K562 (cell line): ENCODE measurements around the gene MCM9. TPM values are rescaled to one million over a fixed set of nuclear protein-coding genes. Genes with fewer than 3 reads are reported as not detected.

Experiments used
- ATAC-seq: fragments of 200-7000 bp; cut with Tn5 transposase; 3 replicates; pipeline ENCODE4 v1.9.1; 2020; ENCODE audit warnings: moderate library complexity
- BruUV-seq: library from RNA; stranded (reverse); fragments of 400-500 nt; replicated peaks from 2 replicates; lab custom pipeline; 2021; lab: Mats Ljungman, UMichigan
- CTCF ChIA-PET: fragments of 300-600 bp; formaldehyde crosslinking; extraction: SDS; loops from one replicate; lab custom pipeline; 2021; ENCODE audit warnings: low intra/inter-chr PET ratio; lab: Yijun Ruan, JAX
- POLR2A ChIA-PET: fragments of 300-600, 350-650 bp; sonication (Branson Sonifier 250); formaldehyde crosslinking; extraction: SDS; loops from one replicate; lab custom pipeline; 2021; ENCODE audit warnings: antibody characterized with exemption, inconsistent platforms; lab: Yijun Ruan, JAX
- DNase-seq, 4 experiments: peaks; one replicate each; pipeline versions ENCODE4 v3.0.0 to v3.0.0-alpha.2; 2011 to 2018; ENCODE audit warnings: low spot score in 3 of 4, mixed read lengths in 3 of 4; ENCODE audit errors: extremely low read depth in 1 of 4
- FAIRE-seq: peaks from 2 replicates; lab custom pipeline; 2011; peaks lifted over from hg19 to GRCh38; lab: Jason Lieb, UNC
- H2AFZ ChIP-seq: 2 replicates; pipeline ENCODE4 v1.6.0; 2011; ENCODE audit warnings: low read depth, low read length, control low read depth, inconsistent platforms
- H3K27ac ChIP-seq: fragments of 200-600 bp; 3 replicates; pipeline ENCODE4 v1.8.0; 2011; ENCODE audit warnings: low read depth, mild to moderate bottlenecking, control low read depth, inconsistent platforms, low read length, moderate library complexity, mixed read lengths; ENCODE audit errors: extremely low read depth
- H3K27me3 ChIP-seq, 2 experiments: fragments of 300-600 bp in 1 of 2; 2 replicates in 1 of 2; 3 replicates in 1 of 2; pipeline versions ENCODE4 v1.6.0 to v1.8.0; 2011; ENCODE audit warnings: inconsistent platforms in 2 of 2, low read length in 2 of 2, mild to moderate bottlenecking in 1 of 2, mixed read lengths in 1 of 2, moderate library complexity in 1 of 2; ENCODE audit not compliant: control insufficient read depth in 2 of 2, insufficient read depth in 2 of 2
- H3K36me3 ChIP-seq: fragments of 300-600 bp; 3 replicates; pipeline ENCODE4 v1.8.0; 2011; ENCODE audit warnings: mild to moderate bottlenecking, low read length, inconsistent platforms; ENCODE audit not compliant: control insufficient read depth, insufficient read depth
- H3K4me1 ChIP-seq, 2 experiments: fragments of 200-600 bp in 1 of 2; replicated peaks in 1 of 2; 2 replicates in 1 of 2; 3 replicates in 1 of 2; pipeline versions ENCODE4 v1.5.1 to v1.8.0; 2011; ENCODE audit warnings: inconsistent platforms in 2 of 2, low read length in 2 of 2, mild to moderate bottlenecking in 1 of 2, mixed read lengths in 1 of 2, moderate library complexity in 1 of 2; ENCODE audit not compliant: control insufficient read depth in 2 of 2, insufficient read depth in 2 of 2
- H3K4me2 ChIP-seq: 2 replicates; pipeline ENCODE4 v1.6.1; 2011; ENCODE audit warnings: low read length, control low read depth, inconsistent platforms, mixed read lengths; ENCODE audit not compliant: insufficient read depth
- H3K4me3 ChIP-seq: fragments of 200-600 bp; sonication (generic), shearing (Covaris generic); 2 replicates; pipeline ENCODE4 v1.5.1; 2016; ENCODE audit warnings: control low read depth, inconsistent platforms
- H3K79me2 ChIP-seq: fragments of 200-600 bp; 3 replicates; pipeline ENCODE4 v1.8.0; 2011; ENCODE audit warnings: low read length, inconsistent platforms; ENCODE audit not compliant: control insufficient read depth, insufficient read depth
- H3K9ac ChIP-seq, 2 experiments: 2 replicates each; pipeline versions ENCODE4 v1.6.0 to v1.6.1; 2011; ENCODE audit warnings: low read depth in 2 of 2, low read length in 2 of 2, control low read depth in 1 of 2, inconsistent platforms in 1 of 2, mild to moderate bottlenecking in 1 of 2, mixed read lengths in 1 of 2; ENCODE audit not compliant: insufficient read depth in 1 of 2
- H3K9me1 ChIP-seq: one replicate; pipeline ENCODE4 v1.6.0; 2011; ENCODE audit warnings: inconsistent platforms, mild to moderate bottlenecking, low read length, moderate library complexity; ENCODE audit not compliant: control insufficient read depth, insufficient read depth
- H3K9me3 ChIP-seq: replicated peaks from 2 replicates; pipeline ENCODE4 v1.5.1; 2011; ENCODE audit warnings: low read depth, low read length, inconsistent platforms; ENCODE audit not compliant: control insufficient read depth, insufficient read depth
- H4K20me1 ChIP-seq: replicated peaks from 2 replicates; pipeline ENCODE4 v1.6.1; 2011; ENCODE audit warnings: low read length, inconsistent platforms, mixed read lengths; ENCODE audit not compliant: control insufficient read depth, insufficient read depth
- BCL6 ChIP-seq: fragments of 250-450 bp; sonication (Bioruptor Pico); IDR thresholded peaks from 2 replicates; pipeline ENCODE4 v1.4.0; 2020
- HOXB6 ChIP-seq: fragments of 250-450 bp; sonication (Bioruptor Pico); IDR thresholded peaks from 2 replicates; pipeline ENCODE4 v1.5.1; 2022; ENCODE audit warnings: mild to moderate bottlenecking, borderline replicate concordance
- PHF20 ChIP-seq: fragments of 450-650 bp; IDR thresholded peaks from 2 replicates; pipeline ENCODE4 v1.6.1; 2018; ENCODE audit not compliant: partially characterized antibody
- PHTF2 ChIP-seq: fragments of 250-450 bp; sonication (Bioruptor Pico); IDR thresholded peaks from 2 replicates; pipeline ENCODE4 v1.5.0; 2021; ENCODE audit warnings: mild to moderate bottlenecking
- SETDB1 ChIP-seq: IDR thresholded peaks from one replicate; pipeline ENCODE4 v1.6.1; 2012; ENCODE audit warnings: low read length, control low read depth, inconsistent platforms
- SMAD3 ChIP-seq: fragments of 450-650 bp; formaldehyde crosslinking; conservative IDR thresholded peaks from 2 replicates; pipeline ENCODE4 v1.4.0; 2020; ENCODE audit warnings: mild to moderate bottlenecking
- ZNF57 ChIP-seq: fragments of 450-650 bp; formaldehyde crosslinking; IDR thresholded peaks from 2 replicates; pipeline ENCODE4 v1.4.0; 2020; ENCODE audit warnings: mild to moderate bottlenecking, moderate library complexity
- WGBS: fragments of 100-300 bp; shearing (Covaris generic); methylation state at CpG from one replicate; pipeline ENCODE4 v1.1.6; 2016; ENCODE audit warnings: low coverage, mixed read lengths; ENCODE audit not compliant: insufficient coverage; ENCODE audit errors: missing lambda C conversion rate; 5-methylcytosine and 5-hydroxymethylcytosine counted together
- in situ Hi-C: fragments of 300-500 bp; cut with MboI; formaldehyde crosslinking; loops from 4 replicates; pipeline ENCODE4 v1.15.0; 2018; ENCODE audit warnings: inconsistent platforms, mixed read lengths
- intact Hi-C: fragments of 100-400 bp; cut with micrococcal nuclease; formaldehyde crosslinking; loops from 2 replicates; pipeline ENCODE4 v1.14.2; 2022
- polyA plus RNA-seq, 8 experiments: library from polyadenylated mRNA; depleted of rRNA in 4 of 8; stranded (reverse) in 5 of 8; unstranded in 3 of 8; fragments of >200 nt; fragmentation: Nextera tagmentation in 2 of 8; fragmentation: Illumina TruSeq in 1 of 8; extraction: Ambion mirVana in 2 of 8; extraction: Trizol in 1 of 8; gene quantifications; 2 replicates each; pipeline versions ENCODE4 v1.2.1 to v1.2.3, GENCODE V29; 2011 to 2014; ENCODE audit warnings: inconsistent platforms in 1 of 8, missing spikeins in 1 of 8
- total RNA-seq, 7 experiments: library from RNA; depleted of rRNA in 6 of 7; stranded (reverse); fragments of >200 nt in 6 of 7; fragmentation: Illumina TruSeq in 2 of 7; extraction: Trizol in 2 of 7; gene quantifications; 2 replicates each; pipeline versions ENCODE4 v1.2.1 to v1.2.3, GENCODE V29; 2011 to 2021; ENCODE audit warnings: low replicate concordance in 1 of 7
- TF ChIP-seq, protein P1 (sequence below), 2 experiments: IDR thresholded peaks; 2 replicates each; pipeline ENCODE4 v1.6.1; 2012; ENCODE audit warnings: improper control_type of control experiment in 2 of 2, low read depth in 2 of 2, low read length in 2 of 2, borderline replicate concordance in 1 of 2
- TF ChIP-seq, protein P2 (sequence below): fragments of 250-450 bp; sonication (Bioruptor Pico); IDR thresholded peaks from 2 replicates; pipeline ENCODE4 v1.5.0; 2020; ENCODE audit warnings: mild to moderate bottlenecking
- TF ChIP-seq, protein P3 (sequence below), 3 experiments: fragments of 200-800 bp in 1 of 3; sonication (Bioruptor generic) in 1 of 3; sonication (generic) in 1 of 3; formaldehyde crosslinking in 1 of 3; IDR thresholded peaks; 2 replicates each; pipeline versions ENCODE4 v1.6.1 to v1.8.0; 2016 to 2022; ENCODE audit warnings: mild to moderate bottlenecking in 2 of 3, missing compliant biosample characterization in 2 of 3, missing genetic modification characterization in 2 of 3, missing genetic modification reagents in 1 of 3
- TF ChIP-seq, protein P4 (sequence below): sonication (generic); formaldehyde crosslinking; IDR thresholded peaks from 2 replicates; pipeline ENCODE4 v1.8.1; 2022; ENCODE audit warnings: missing genetic modification reagents

MCM9 gene
- total and polyA plus RNA-seq, 9 of the 15 experiments (the other 6 are each of a cell fraction or from before 2014, with no cell fraction given) = 4.8 to 16.7 (median 11.6) TPM

DNA sequence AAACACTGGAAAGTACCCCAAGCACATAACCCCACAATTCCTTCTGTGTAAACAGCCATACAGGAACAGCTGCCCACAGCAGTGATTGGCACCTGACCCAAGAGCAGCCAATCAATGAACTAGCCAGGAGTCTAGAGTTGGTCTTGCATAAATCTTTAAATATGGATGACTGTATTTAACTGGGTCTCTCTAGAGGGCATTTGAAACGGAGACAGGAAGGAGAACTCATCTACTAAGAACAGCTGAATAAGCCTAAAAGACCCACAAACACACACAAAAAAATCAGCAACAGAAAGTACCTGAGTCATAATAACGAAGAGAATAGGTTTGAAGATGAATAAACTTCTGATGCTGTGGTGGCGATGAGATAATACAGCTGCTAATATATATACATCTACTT lies 90.0 kb downstream of the MCM9 start (continued):
- TF ChIP-seq, protein P1, sequence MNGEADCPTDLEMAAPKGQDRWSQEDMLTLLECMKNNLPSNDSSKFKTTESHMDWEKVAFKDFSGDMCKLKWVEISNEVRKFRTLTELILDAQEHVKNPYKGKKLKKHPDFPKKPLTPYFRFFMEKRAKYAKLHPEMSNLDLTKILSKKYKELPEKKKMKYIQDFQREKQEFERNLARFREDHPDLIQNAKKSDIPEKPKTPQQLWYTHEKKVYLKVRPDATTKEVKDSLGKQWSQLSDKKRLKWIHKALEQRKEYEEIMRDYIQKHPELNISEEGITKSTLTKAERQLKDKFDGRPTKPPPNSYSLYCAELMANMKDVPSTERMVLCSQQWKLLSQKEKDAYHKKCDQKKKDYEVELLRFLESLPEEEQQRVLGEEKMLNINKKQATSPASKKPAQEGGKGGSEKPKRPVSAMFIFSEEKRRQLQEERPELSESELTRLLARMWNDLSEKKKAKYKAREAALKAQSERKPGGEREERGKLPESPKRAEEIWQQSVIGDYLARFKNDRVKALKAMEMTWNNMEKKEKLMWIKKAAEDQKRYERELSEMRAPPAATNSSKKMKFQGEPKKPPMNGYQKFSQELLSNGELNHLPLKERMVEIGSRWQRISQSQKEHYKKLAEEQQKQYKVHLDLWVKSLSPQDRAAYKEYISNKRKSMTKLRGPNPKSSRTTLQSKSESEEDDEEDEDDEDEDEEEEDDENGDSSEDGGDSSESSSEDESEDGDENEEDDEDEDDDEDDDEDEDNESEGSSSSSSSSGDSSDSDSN (IDR thresholded peaks at IDR 0.05; ENCODE audit: borderline replicate concordance in 1 of 2, low read depth in 2 of 2, low read length in 2 of 2) = no peak
- no peak for TF ChIP-seq PHF20

DNA sequence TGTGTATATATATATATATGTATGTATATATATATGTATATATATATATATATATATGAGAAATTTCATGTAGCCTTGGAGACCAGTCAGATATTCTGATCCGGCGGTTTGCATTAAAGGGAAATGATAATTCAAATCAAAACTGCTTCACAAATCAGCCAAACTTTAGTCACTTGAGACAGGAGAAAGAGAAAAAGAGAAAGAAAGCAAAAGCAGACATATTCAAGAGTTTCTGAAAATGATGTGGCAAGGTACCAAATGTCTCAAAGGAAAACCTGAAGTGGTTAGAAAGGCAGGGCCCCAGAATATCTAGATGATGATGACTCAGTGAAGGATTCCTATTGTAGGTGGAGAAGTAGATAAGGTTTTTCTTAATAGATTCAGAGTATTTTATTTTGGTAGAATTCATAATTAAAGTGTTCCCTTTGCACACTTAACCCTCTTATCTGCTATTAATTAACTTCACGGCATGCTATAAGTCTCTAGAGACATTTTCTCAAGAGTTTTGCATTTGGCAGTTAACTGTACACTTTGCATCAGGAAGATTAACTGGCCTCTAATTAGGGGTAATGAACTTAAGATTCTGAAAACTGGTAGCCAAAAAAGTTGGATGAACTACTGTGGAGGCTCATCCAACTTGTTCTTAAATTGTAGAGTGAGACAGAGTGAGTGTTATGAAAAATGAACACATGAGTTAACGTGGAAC lies 91.1 kb downstream of the MCM9 start:
- ChIA-PET POLR2A (no interaction called here), CTCF (no interaction called here)
- no TSS peak for BruUV-seq
- no peaks in the 10 kb centered on the region for H3K4me1 ChIP-seq
- TF ChIP-seq SETDB1 (no peak), PHTF2 (CRISPR knock-in tag) (no peak), ZNF57 (CRISPR knock-in tag) (no peak), BCL6 (no peak), HOXB6 (CRISPR knock-in tag) (no peak), SMAD3 (CRISPR knock-in tag) (no peak)
- TF ChIP-seq, protein P2, sequence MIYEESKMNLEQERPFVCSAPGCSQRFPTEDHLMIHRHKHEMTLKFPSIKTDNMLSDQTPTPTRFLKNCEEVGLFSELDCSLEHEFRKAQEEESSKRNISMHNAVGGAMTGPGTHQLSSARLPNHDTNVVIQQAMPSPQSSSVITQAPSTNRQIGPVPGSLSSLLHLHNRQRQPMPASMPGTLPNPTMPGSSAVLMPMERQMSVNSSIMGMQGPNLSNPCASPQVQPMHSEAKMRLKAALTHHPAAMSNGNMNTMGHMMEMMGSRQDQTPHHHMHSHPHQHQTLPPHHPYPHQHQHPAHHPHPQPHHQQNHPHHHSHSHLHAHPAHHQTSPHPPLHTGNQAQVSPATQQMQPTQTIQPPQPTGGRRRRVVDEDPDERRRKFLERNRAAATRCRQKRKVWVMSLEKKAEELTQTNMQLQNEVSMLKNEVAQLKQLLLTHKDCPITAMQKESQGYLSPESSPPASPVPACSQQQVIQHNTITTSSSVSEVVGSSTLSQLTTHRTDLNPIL = no peak
- TF ChIP-seq, protein P3, sequence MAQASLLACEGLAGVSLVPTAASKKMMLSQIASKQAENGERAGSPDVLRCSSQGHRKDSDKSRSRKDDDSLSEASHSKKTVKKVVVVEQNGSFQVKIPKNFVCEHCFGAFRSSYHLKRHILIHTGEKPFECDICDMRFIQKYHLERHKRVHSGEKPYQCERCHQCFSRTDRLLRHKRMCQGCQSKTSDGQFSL (CRISPR knock-in tag; IDR thresholded peaks at IDR 0.05) = no peak
- TF ChIP-seq, protein P3 (tag; IDR thresholded peaks at IDR 0.05) = no peak
- TF ChIP-seq, protein P4, sequence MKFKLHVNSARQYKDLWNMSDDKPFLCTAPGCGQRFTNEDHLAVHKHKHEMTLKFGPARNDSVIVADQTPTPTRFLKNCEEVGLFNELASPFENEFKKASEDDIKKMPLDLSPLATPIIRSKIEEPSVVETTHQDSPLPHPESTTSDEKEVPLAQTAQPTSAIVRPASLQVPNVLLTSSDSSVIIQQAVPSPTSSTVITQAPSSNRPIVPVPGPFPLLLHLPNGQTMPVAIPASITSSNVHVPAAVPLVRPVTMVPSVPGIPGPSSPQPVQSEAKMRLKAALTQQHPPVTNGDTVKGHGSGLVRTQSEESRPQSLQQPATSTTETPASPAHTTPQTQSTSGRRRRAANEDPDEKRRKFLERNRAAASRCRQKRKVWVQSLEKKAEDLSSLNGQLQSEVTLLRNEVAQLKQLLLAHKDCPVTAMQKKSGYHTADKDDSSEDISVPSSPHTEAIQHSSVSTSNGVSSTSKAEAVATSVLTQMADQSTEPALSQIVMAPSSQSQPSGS = no peak
- H3K9ac ChIP-seq = no peak overlapping the region
- H3K27ac ChIP-seq = no peak overlapping the region
- no peak overlapping the region for H3K4me2 ChIP-seq
- H3K4me3 ChIP-seq = no peak overlapping the region
- WGBS = 91% methylated on average over 4 of the region's 4 CpGs
- FAIRE-seq (no peak), ATAC-seq (no peak), DNase-seq (no peak)
- no peaks in the 10 kb centered on the region for H3K79me2 ChIP-seq
- H3K27me3 ChIP-seq = no peaks in the 10 kb centered on the region
- intact Hi-C loops = no loop called here
- no peaks in the 10 kb centered on the region for H4K20me1 ChIP-seq
- in situ Hi-C loops = no loop called here
- no peaks in the 10 kb centered on the region for H3K9me3 ChIP-seq
- no peaks in the 10 kb centered on the region for H3K36me3 ChIP-seq
- no peaks in the 10 kb centered on the region for H3K9me1 ChIP-seq
- H2AFZ ChIP-seq = no peak overlapping the region
